ENCODE data around the gene SLC10A4. TPM values are rescaled to one million over a fixed set of nuclear protein-coding genes. Genes with fewer than 3 reads are reported as not detected.

SLC10A4 gene
- total RNA-seq, 1 donor from 2014 or later = 7.1 TPM

DNA sequence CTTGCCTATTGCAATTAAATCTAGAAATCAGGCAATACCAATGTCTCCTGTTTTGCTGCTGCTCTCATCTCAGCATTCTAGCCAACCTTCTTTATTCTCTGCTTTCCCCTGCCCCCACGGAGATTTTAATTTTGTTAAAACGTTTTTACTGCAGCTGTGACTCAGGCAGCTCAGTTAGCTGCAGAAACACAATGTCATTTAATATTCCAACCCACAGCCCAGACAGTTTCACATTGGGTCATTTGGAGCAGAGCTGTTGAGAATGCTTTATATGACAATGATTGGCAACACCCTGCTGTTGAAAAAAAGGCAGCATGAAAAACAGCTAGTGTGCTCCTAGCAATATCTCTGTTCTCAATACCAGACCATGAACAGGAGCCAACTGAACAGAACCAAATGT is 12.6 kb upstream of the SLC10A4 start:
- no peaks in the 10 kb centered on the region for H3K36me3 Mint-ChIP-seq (ENCODE audit: unreplicated experiment)
- no peak for DNase-seq
- peak overlapping the region; percentile 31 for H3K4me3 Mint-ChIP-seq (ENCODE audit: unreplicated experiment)
- peaks cover 9% of the 10 kb centered on the region for H3K9me3 Mint-ChIP-seq (ENCODE audit: unreplicated experiment)
- peak overlapping the region; percentile 67 for H3K27ac Mint-ChIP-seq (ENCODE audit: unreplicated experiment)
- peaks cover 5% of the 10 kb centered on the region for H3K27me3 Mint-ChIP-seq (ENCODE audit: unreplicated experiment)
- H3K4me1 Mint-ChIP-seq (ENCODE audit: low read depth, unreplicated experiment) = peaks cover 12% of the 10 kb centered on the region
- TF ChIP-seq, protein P1, sequence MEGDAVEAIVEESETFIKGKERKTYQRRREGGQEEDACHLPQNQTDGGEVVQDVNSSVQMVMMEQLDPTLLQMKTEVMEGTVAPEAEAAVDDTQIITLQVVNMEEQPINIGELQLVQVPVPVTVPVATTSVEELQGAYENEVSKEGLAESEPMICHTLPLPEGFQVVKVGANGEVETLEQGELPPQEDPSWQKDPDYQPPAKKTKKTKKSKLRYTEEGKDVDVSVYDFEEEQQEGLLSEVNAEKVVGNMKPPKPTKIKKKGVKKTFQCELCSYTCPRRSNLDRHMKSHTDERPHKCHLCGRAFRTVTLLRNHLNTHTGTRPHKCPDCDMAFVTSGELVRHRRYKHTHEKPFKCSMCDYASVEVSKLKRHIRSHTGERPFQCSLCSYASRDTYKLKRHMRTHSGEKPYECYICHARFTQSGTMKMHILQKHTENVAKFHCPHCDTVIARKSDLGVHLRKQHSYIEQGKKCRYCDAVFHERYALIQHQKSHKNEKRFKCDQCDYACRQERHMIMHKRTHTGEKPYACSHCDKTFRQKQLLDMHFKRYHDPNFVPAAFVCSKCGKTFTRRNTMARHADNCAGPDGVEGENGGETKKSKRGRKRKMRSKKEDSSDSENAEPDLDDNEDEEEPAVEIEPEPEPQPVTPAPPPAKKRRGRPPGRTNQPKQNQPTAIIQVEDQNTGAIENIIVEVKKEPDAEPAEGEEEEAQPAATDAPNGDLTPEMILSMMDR (IDR thresholded peaks at IDR 0.05; ENCODE audit: partially characterized antibody, unreplicated experiment) = no peak

DNA sequence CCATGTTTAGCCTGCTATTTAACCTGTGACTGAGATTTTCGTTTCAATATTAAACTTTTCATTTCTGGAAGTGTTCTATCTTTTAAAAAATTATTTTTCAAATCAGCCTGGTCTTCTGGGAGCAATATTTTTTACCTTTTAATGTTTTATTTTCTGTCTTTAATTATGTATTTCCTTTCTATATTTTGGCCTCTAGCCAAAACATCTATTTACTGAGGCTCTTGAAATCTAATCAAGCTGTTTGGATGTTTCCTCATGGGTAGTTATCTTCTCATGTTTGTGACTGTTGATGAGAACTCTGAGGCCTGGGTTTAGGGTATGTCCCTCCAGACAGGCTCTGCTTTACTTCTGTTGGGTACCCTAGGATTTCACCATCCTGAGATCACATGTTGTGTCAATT is 10.3 kb upstream of the SLC10A4 start:
- Mint-ChIP-seq H3K27ac (ENCODE audit: unreplicated experiment) (no peak overlapping the region), H3K27me3 (ENCODE audit: unreplicated experiment) (peaks cover 5% of the 10 kb centered on the region), H3K9me3 (ENCODE audit: unreplicated experiment) (peaks cover 7% of the 10 kb centered on the region), H3K4me1 (ENCODE audit: low read depth, unreplicated experiment) (peaks cover 6% of the 10 kb centered on the region), H3K4me3 (ENCODE audit: unreplicated experiment) (no peak overlapping the region), H3K36me3 (ENCODE audit: unreplicated experiment) (no peaks in the 10 kb centered on the region)
- TF ChIP-seq, protein P1 (IDR thresholded peaks at IDR 0.05; ENCODE audit: partially characterized antibody, unreplicated experiment) = no peak
- no peak for DNase-seq

DNA sequence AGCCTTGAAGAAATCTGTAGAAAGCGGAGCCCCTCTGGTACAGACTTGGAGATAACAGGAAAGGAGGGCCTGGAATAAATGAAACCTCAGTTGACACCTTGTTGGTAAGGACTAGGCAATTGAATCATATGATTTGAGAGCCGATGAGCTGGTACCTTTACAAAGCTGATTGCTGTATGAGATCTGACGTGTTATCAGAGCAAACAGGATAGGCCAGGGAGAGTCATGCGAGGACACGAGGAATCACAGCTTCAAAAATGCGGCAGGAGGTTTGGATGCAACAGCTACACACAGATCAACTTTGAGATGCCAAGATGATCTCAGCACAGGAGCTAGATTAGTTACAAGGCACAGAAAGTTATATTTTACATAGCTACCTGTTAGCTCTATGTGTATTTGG is 7.4 kb upstream of the SLC10A4 start:
- Mint-ChIP-seq H3K4me3 (ENCODE audit: unreplicated experiment) (no peak overlapping the region), H3K27me3 (ENCODE audit: unreplicated experiment) (no peaks in the 10 kb centered on the region), H3K36me3 (ENCODE audit: unreplicated experiment) (no peaks in the 10 kb centered on the region), H3K9me3 (ENCODE audit: unreplicated experiment) (peaks cover 2% of the 10 kb centered on the region), H3K27ac (ENCODE audit: unreplicated experiment) (no peak overlapping the region), H3K4me1 (ENCODE audit: low read depth, unreplicated experiment) (no peaks in the 10 kb centered on the region)
- no peak for DNase-seq
- TF ChIP-seq, protein P1 (IDR thresholded peaks at IDR 0.05; ENCODE audit: partially characterized antibody, unreplicated experiment) = no peak

DNA sequence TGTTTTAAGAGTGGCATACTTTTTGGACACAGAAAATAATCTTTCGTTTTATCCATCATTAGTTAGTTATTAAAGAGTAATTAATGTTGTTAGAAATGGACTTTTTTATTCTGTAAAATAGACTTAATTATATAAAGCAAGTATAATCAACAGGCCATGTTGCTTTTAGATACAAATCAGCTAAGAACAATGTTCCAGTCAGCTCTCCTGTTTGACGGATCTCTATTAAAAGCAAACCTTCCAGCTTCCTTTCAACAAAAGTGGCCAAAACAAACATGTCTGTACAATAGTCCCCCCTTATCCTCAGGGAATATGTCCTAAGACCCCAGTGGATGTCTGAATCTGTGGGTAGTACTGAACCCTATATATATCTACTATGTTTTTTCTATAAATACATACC is 4.9 kb upstream of the SLC10A4 start:
- H3K9me3 Mint-ChIP-seq (ENCODE audit: unreplicated experiment) = peaks cover 3% of the 10 kb centered on the region
- peaks cover 5% of the 10 kb centered on the region for H3K27me3 Mint-ChIP-seq (ENCODE audit: unreplicated experiment)
- DNase-seq = no peak
- no peaks in the 10 kb centered on the region for H3K36me3 Mint-ChIP-seq (ENCODE audit: unreplicated experiment)
- H3K4me1 Mint-ChIP-seq (ENCODE audit: low read depth, unreplicated experiment) = no peaks in the 10 kb centered on the region
- H3K27ac Mint-ChIP-seq (ENCODE audit: unreplicated experiment) = no peak overlapping the region
- no peak overlapping the region for H3K4me3 Mint-ChIP-seq (ENCODE audit: unreplicated experiment)
- TF ChIP-seq, protein P1 (IDR thresholded peaks at IDR 0.05; ENCODE audit: partially characterized antibody, unreplicated experiment) = no peak

DNA sequence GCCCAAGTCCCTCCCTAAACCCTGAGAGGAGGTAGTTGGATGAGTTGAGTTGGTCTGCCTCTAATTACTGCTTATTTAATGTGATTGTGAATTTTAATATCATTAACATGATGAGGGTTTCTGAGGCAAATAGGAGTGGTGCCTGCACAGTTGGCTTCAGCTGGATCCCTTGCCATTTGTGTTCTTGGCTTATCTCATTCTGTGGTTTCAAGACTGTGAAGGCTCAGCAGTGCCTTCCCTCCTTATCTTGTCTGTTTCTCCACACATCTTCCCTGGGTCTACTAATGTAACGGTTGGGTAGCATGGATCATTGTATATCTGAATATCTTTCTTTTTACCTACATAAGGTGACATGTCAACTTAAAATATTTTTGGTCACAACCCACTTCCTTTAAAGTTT is 1.6 kb upstream of the SLC10A4 start:
- H3K9me3 Mint-ChIP-seq (ENCODE audit: unreplicated experiment) = peaks cover 3% of the 10 kb centered on the region
- DNase-seq = no peak
- peaks cover 12% of the 10 kb centered on the region for H3K36me3 Mint-ChIP-seq (ENCODE audit: unreplicated experiment)
- H3K4me3 Mint-ChIP-seq (ENCODE audit: unreplicated experiment) = no peak overlapping the region
- H3K4me1 Mint-ChIP-seq (ENCODE audit: low read depth, unreplicated experiment) = no peaks in the 10 kb centered on the region
- peaks cover 18% of the 10 kb centered on the region for H3K27me3 Mint-ChIP-seq (ENCODE audit: unreplicated experiment)
- TF ChIP-seq, protein P1 (IDR thresholded peaks at IDR 0.05; ENCODE audit: partially characterized antibody, unreplicated experiment) = no peak
- no peak overlapping the region for H3K27ac Mint-ChIP-seq (ENCODE audit: unreplicated experiment)
